ENCODE results near the gene CEP131.
A peak's percentile ranks its signal among the peaks of the same experiment; 100 is the strongest.
"Not testable (repeated sequence)": the region's sequence is repeated elsewhere in the genome, so short reads cannot be mapped to it uniquely, and the experiment has no call there.

CEP131 gene

DNA sequence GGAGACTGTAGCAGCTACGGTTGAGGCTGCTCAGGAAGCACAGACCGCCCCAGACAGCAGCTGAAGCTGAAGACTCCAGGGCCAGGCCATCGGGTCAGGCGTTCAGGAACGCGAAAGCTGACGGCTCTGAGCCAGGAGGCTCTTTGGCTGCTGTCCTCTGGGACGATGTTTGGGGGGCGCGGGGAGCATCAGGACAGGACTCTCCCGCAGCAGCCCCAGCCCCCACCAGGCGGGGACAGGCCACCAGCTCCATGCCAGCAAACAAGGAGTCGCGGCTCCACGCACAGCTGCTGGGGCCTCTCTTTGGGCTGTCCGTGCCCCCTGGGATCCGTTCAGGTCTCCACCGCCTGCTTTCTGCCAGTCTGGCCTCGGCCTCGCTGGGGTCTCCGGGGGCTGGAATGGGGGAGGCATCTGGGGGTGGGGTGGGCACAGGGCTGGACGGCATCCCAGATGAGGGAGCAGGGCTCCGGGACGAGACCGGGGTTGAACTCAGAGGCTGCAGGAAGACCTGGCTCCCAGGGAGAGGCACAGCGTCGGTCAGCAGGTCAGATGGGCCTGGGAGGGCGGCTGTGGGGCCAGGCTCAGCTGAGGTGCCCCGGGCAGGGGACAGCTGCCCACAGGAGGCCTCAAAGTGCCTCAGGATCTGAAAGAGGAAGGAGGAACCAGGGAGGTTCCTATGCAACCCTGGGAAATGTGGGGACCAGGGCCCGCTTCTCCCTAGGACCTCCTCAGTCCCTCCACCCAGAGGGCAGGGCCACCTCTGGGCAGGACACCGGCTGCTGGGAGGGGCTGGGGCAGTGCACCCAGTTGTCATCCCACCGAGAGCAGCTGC is 6.3 kb upstream of the CEP131 start:
- Mint-ChIP-seq H3K36me3 (ENCODE audit: low read depth) (peaks cover 22% of the 10 kb centered on the region), H3K4me3 (no peak overlapping the region), H3K27me3 (ENCODE audit: low read depth) (no peaks in the 10 kb centered on the region), H3K4me1 (no peaks in the 10 kb centered on the region), H3K27ac (no peak overlapping the region), H3K9me3 (no peaks in the 10 kb centered on the region)
- no peak for TF ChIP-seq CTCF (IDR thresholded peaks at IDR 0.05; ENCODE audit: unreplicated experiment in 3 of 3)

GRCh38 chr17:81228420-81228819 is 5.7 kb upstream of the CEP131 start:
- Mint-ChIP-seq H3K36me3 (ENCODE audit: low read depth) (peaks cover 22% of the 10 kb centered on the region), H3K27me3 (ENCODE audit: low read depth) (no peaks in the 10 kb centered on the region), H3K9me3 (no peaks in the 10 kb centered on the region), H3K27ac (no peak overlapping the region), H3K4me1 (peaks cover 5% of the 10 kb centered on the region), H3K4me3 (no peak overlapping the region)
- no peak for TF ChIP-seq CTCF (IDR thresholded peaks at IDR 0.05; ENCODE audit: unreplicated experiment in 3 of 3)

GRCh38 chr17:81227630-81228029 is 4.9 kb upstream of the CEP131 start:
- H3K4me3 Mint-ChIP-seq; H3K9me3 Mint-ChIP-seq; H3K27ac Mint-ChIP-seq; H3K27me3 Mint-ChIP-seq (ENCODE audit: low read depth); H3K4me1 Mint-ChIP-seq: not testable (repeated sequence)
- H3K36me3 Mint-ChIP-seq (ENCODE audit: low read depth), result peaks cover 22% of the 10 kb centered on the region

DNA sequence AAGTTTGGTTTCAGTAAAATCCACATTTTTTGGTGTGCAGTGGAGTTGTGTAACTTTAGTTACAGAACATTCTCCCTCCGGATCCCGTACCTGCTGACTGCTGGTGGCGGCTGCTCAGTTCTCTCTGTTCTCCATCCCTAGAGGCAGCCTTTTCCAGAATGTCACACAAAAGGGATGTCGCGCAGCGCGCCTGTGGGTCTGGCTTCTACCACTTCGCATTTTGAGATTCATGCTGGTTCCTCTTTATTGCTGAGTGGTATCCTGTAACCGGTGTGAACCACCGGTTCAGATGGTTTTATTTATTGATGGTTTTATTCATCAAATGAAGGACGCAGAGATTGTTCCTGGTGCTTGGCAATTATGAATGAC is 981 bp upstream of the CEP131 start:
- no peaks in the 10 kb centered on the region for H3K27me3 Mint-ChIP-seq (ENCODE audit: low read depth)
- no peaks in the 10 kb centered on the region for H3K9me3 Mint-ChIP-seq
- no peak for TF ChIP-seq CTCF (IDR thresholded peaks at IDR 0.05; ENCODE audit: unreplicated experiment in 3 of 3)
- H3K4me1 Mint-ChIP-seq, result peaks cover 14% of the 10 kb centered on the region
- H3K36me3 Mint-ChIP-seq (ENCODE audit: low read depth), result peaks cover 12% of the 10 kb centered on the region
- H3K27ac Mint-ChIP-seq, result peak overlapping the region in 2 of 3 experiments; percentile 11 to 25
- peak overlapping the region; percentile 79 to 92 (median 84) for H3K4me3 Mint-ChIP-seq

DNA sequence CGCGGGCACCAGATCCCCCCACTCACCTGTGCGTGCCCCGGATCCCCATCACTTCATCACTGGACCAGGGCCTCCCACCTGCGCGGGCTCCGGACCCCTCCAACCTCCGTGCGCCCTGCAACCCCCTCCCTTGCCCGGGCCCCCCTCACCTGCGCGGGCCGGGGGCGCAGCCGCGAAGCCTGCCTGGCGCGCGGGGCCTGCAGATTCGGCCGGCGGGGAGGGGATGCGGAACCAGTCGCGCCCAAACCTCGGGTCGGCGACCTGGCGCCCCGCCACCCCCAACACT is 202 bp downstream of the CEP131 start:
- H3K27me3 Mint-ChIP-seq (ENCODE audit: low read depth), result no peaks in the 10 kb centered on the region
- peaks cover 17% of the 10 kb centered on the region for H3K4me1 Mint-ChIP-seq
- no peak overlapping the region for H3K27ac Mint-ChIP-seq
- peak overlapping the region; percentile 79 to 92 (median 85) for H3K4me3 Mint-ChIP-seq
- TF ChIP-seq CTCF (IDR thresholded peaks at IDR 0.05; ENCODE audit: unreplicated experiment in 3 of 3), result no peak
- no peaks in the 10 kb centered on the region for H3K9me3 Mint-ChIP-seq
- peaks cover 5% of the 10 kb centered on the region for H3K36me3 Mint-ChIP-seq (ENCODE audit: low read depth)

DNA sequence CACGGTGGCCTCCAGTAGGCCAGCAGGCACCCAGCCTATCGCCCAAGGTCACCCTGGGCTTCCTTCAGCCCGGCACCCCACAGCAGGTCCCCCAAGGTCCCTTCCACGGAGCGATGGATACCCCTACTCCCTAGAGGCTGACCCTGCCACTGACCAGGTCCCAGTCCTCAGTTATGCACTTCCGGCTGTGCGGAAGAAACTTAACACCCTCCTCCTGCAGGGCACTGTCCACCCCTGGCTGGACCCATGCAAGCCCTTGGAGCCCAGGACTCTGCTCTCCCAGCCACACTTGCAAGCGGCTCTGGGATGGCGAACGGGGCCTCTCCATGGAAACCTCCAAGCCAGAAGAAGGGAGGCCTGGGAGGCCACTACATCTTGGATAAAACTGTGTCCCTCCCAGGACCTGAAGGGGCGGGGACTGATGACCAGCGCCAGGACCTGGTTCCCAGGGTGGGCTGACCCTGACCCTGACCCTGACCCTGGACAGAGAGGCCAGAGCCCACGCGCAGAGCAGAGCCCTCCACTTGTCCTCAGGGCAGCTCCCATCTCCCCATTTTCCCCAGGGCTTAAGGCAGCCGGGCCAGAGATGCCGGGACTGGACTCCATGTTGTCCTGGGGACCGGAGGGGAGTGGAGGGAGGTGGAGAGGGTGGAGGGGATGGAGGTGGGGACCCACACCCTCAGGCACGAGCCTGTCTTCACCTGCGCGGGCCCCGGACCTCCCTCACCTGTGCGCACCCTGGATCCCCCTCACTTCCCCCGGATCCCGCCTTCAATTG is 734 bp downstream of the CEP131 start:
- peaks cover 22% of the 10 kb centered on the region for H3K4me1 Mint-ChIP-seq
- no peaks in the 10 kb centered on the region for H3K27me3 Mint-ChIP-seq (ENCODE audit: low read depth)
- no peak overlapping the region for H3K27ac Mint-ChIP-seq
- peaks cover 10% of the 10 kb centered on the region for H3K36me3 Mint-ChIP-seq (ENCODE audit: low read depth)
- no peaks in the 10 kb centered on the region for H3K9me3 Mint-ChIP-seq
- TF ChIP-seq CTCF (IDR thresholded peaks at IDR 0.05; ENCODE audit: unreplicated experiment in 3 of 3), result no peak
- H3K4me3 Mint-ChIP-seq, result peak overlapping the region; percentile 77 to 92 (median 78)

All from nephron (organoid).